HepG2 (cell line): ENCODE data around the gene TRIM6.

Experiments
- CBX1 ChIP-seq: IDR thresholded peaks from one replicate; pipeline ENCODE4 v1.6.1; 2016; ENCODE audit warnings: antibody characterized with exemption, low read depth
- GABPB1 ChIP-seq: IDR thresholded peaks from 2 replicates; pipeline ENCODE4 v1.6.1; 2016; ENCODE audit warnings: mild to moderate bottlenecking, missing genetic modification reagents, moderate library complexity, missing compliant biosample characterization
- HDAC2 ChIP-seq: sonication (generic); formaldehyde crosslinking; IDR thresholded peaks from 2 replicates; pipeline ENCODE4 v1.4.0; 2020; ENCODE audit warnings: missing genetic modification reagents
- KAT7 ChIP-seq: IDR thresholded peaks from 2 replicates; pipeline ENCODE4 v1.6.1; 2018; ENCODE audit warnings: borderline replicate concordance, missing compliant biosample characterization
- KDM1A ChIP-seq: IDR thresholded peaks from 2 replicates; pipeline ENCODE4 v1.6.1; 2016; ENCODE audit warnings: missing compliant biosample characterization
- NFYB ChIP-seq: sonication (generic); formaldehyde crosslinking; IDR thresholded peaks from 2 replicates; pipeline ENCODE4 v1.4.0; 2020; ENCODE audit warnings: missing genetic modification reagents
- RFX5 ChIP-seq: IDR thresholded peaks from 2 replicates; pipeline ENCODE4 v1.6.1; 2011; ENCODE audit warnings: low read depth, low read length, improper control_type of control experiment
- TCF7 ChIP-seq: sonication (generic); IDR thresholded peaks from 2 replicates; pipeline ENCODE4 v1.6.1; 2016; ENCODE audit warnings: antibody characterized with exemption, low read depth
- ZBTB2 ChIP-seq: sonication (generic); formaldehyde crosslinking; IDR thresholded peaks from 2 replicates; pipeline ENCODE4 v1.8.0; 2022; ENCODE audit warnings: low read depth, missing genetic modification reagents

GRCh38 chr11:5621580-5621979 lies 25.1 kb downstream of the TRIM6 start:
- TF ChIP-seq ZBTB2 (CRISPR knock-in tag) (no peak), KDM1A (no peak), CBX1 (no peak), RFX5 (no peak), HDAC2 (CRISPR knock-in tag) (no peak), GABPB1 (CRISPR knock-in tag) (no peak), TCF7 (no peak), NFYB (CRISPR knock-in tag) (no peak), KAT7 (CRISPR knock-in tag) (no peak)
